GM21526 (cell line): ENCODE measurements around the gene PRM3.

Experiments
- ATAC-seq: cut with Tn5 transposase; IDR thresholded peaks from one replicate; pipeline ENCODE4 v1.9.1; 2021; ENCODE audit warnings: moderate library complexity; ENCODE audit not compliant: unreplicated experiment, low FRiP score

Gene PRM3

GRCh38 chr16:11272921-11273720, at the start of gene PRM3:
PRM3 (minus strand) TSS chr16:11273629; CDS start chr16:11273595, 34 bp downstream.
- no peak for ATAC-seq

- ATAC-seq: no peak
Observed at GRCh38 chr16:11322823-11323222, 49.4 kb upstream of the PRM3 start.

- no peak for ATAC-seq
Observed at GRCh38 chr16:11321662-11322061, 48.2 kb upstream of the PRM3 start.

- ATAC-seq: no peak
Observed at GRCh38 chr16:11320170-11320569, 46.7 kb upstream of the PRM3 start.

GRCh38 chr16:11319529-11320146, 46.2 kb upstream of the PRM3 start:
- no peak for ATAC-seq

GRCh38 chr16:11318817-11319216, 45.4 kb upstream of the PRM3 start:
- no peak for ATAC-seq

- ATAC-seq: no peak
Observed at GRCh38 chr16:11316331-11317015, 43.0 kb upstream of the PRM3 start.

- ATAC-seq: no peak
Observed at GRCh38 chr16:11315510-11315909, 42.1 kb upstream of the PRM3 start.

GRCh38 chr16:11314309-11314894, 41.0 kb upstream of the PRM3 start:
- no peak for ATAC-seq

GRCh38 chr16:11313493-11314308, 40.3 kb upstream of the PRM3 start:
- ATAC-seq: no peak

- no peak for ATAC-seq
Observed at GRCh38 chr16:11312718-11313492, 39.5 kb upstream of the PRM3 start.

- no peak for ATAC-seq
Observed at GRCh38 chr16:11310997-11311561, 37.6 kb upstream of the PRM3 start.

- no peak for ATAC-seq
Observed at GRCh38 chr16:11310634-11310977, 37.2 kb upstream of the PRM3 start.

GRCh38 chr16:11309895-11310633, 36.6 kb upstream of the PRM3 start:
- ATAC-seq: no peak

GRCh38 chr16:11308493-11309283, 35.3 kb upstream of the PRM3 start:
- ATAC-seq: no peak

GRCh38 chr16:11307639-11308492, 34.4 kb upstream of the PRM3 start:
- ATAC-seq: no peak
